Measurements from ENCODE around the gene MXRA8.

MXRA8 gene

GRCh38 chr1:1374929-1375662 is 16.7 kb upstream of the MXRA8 start, which contains the start of gene AURKAIP1:
Gene AURKAIP1 (minus strand): TSS chr1:1375207. CDS start chr1:1374756, 451 bp downstream.
- TF ChIP-seq MAX (IDR thresholded peaks at IDR 0.05; ENCODE audit: low read depth, low read length) (peak; percentile 54), MYC (IDR thresholded peaks at IDR 0.05; ENCODE audit: low read depth, low read length) (peak; percentile 72), POLR2A (IDR thresholded peaks at IDR 0.05; ENCODE audit: extremely low read depth, insufficient read length) (peak; percentile 55), CTCF (IDR thresholded peaks at IDR 0.05; ENCODE audit: low read depth, low read length) (peak; percentile 11)
- DNase-seq (ENCODE audit: low read depth) = peak; percentile 99
- H3K4me3 ChIP-seq (ENCODE audit: low read depth, low read length) = peak within 1 kb of the TSS; percentile 80

GRCh38 chr1:1374589-1374928 is 16.2 kb upstream of the MXRA8 start:
- peak; percentile 67 for DNase-seq (ENCODE audit: low read depth)

GRCh38 chr1:1373815-1374588 is 15.6 kb upstream of the MXRA8 start:
- peak overlapping the region; percentile 80 for H3K4me3 ChIP-seq (ENCODE audit: low read depth, low read length)
- no peak for DNase-seq (ENCODE audit: low read depth)
- TF ChIP-seq MYC (IDR thresholded peaks at IDR 0.05; ENCODE audit: low read depth, low read length) = no peak
- no peak for TF ChIP-seq CTCF (IDR thresholded peaks at IDR 0.05; ENCODE audit: low read depth, low read length)

More at GRCh38 chr1:1374589-1374928, 16.2 kb upstream of the MXRA8 start:
- TF ChIP-seq MAX (IDR thresholded peaks at IDR 0.05; ENCODE audit: low read depth, low read length) (no peak), CTCF (IDR thresholded peaks at IDR 0.05; ENCODE audit: low read depth, low read length) (no peak), POLR2A (IDR thresholded peaks at IDR 0.05; ENCODE audit: extremely low read depth, insufficient read length) (no peak), MYC (IDR thresholded peaks at IDR 0.05; ENCODE audit: low read depth, low read length) (no peak)
- H3K4me3 ChIP-seq (ENCODE audit: low read depth, low read length) = peak overlapping the region; percentile 80

GRCh38 chr1:1373051-1373814 is 14.9 kb upstream of the MXRA8 start:
- TF ChIP-seq CTCF (IDR thresholded peaks at IDR 0.05; ENCODE audit: low read depth, low read length) (no peak), MAX (IDR thresholded peaks at IDR 0.05; ENCODE audit: low read depth, low read length) (no peak), POLR2A (IDR thresholded peaks at IDR 0.05; ENCODE audit: extremely low read depth, insufficient read length) (no peak), MYC (IDR thresholded peaks at IDR 0.05; ENCODE audit: low read depth, low read length) (no peak)
- DNase-seq (ENCODE audit: low read depth) = no peak
- no peak overlapping the region for H3K4me3 ChIP-seq (ENCODE audit: low read depth, low read length)

- DNase-seq (ENCODE audit: low read depth) = peak; percentile 74
- peak; percentile 48; the same call in 1 of the 2 replicates for TF ChIP-seq MAX (IDR thresholded peaks at IDR 0.05; ENCODE audit: low read depth, low read length)
- TF ChIP-seq MYC (IDR thresholded peaks at IDR 0.05; ENCODE audit: low read depth, low read length) = no peak
- TF ChIP-seq POLR2A (IDR thresholded peaks at IDR 0.05; ENCODE audit: extremely low read depth, insufficient read length) = no peak
- peak; percentile 84 for TF ChIP-seq CTCF (IDR thresholded peaks at IDR 0.05; ENCODE audit: low read depth, low read length)
- no peak overlapping the region for H3K4me3 ChIP-seq (ENCODE audit: low read depth, low read length)
Observed at GRCh38 chr1:1371746-1372711, 13.7 kb upstream of the MXRA8 start.
